IMR-90 (cell line): ENCODE measurements around the gene HLA-DMB. TPM values are rescaled to one million over a fixed set of nuclear protein-coding genes. Genes with fewer than 3 reads are reported as not detected.

Source experiments
- ATAC-seq: fragments of 200-7000 bp; cut with Tn5 transposase; 2 replicates; pipeline ENCODE4 v1.9.1; 2020; ENCODE audit warnings: low read depth, mild to moderate bottlenecking, moderate library complexity
- BruUV-seq: library from RNA; stranded (reverse); fragments of 400-500 nt; replicated peaks from 2 replicates; lab custom pipeline; 2021; lab: Mats Ljungman, UMichigan
- CTCF ChIA-PET: fragments of 300-600 bp; formaldehyde crosslinking; extraction: SDS; loops from one replicate; lab custom pipeline; 2021; ENCODE audit warnings: antibody characterized with exemption; lab: Yijun Ruan, JAX
- POLR2A ChIA-PET: fragments of 300-600 bp; sonication (Branson Sonifier 250); formaldehyde crosslinking; loops from one replicate; lab custom pipeline; 2022; ENCODE audit warnings: antibody characterized with exemption; ENCODE audit not compliant: unreplicated experiment; lab: Charles Lee
- DNase-seq: peaks from one replicate; pipeline ENCODE4 v3.0.0; 2013
- H2AFZ ChIP-seq: replicated peaks from 2 replicates; pipeline ENCODE3; 2013; ENCODE audit warnings: low read length, mild to moderate bottlenecking; ENCODE audit not compliant: poor library complexity
- H2AK5ac ChIP-seq: 2 replicates; pipeline ENCODE4 v1.6.1; 2013; ENCODE audit warnings: low read depth, low read length, inconsistent platforms
- H2AK9ac ChIP-seq: replicated peaks from 2 replicates; pipeline ENCODE3; 2013; ENCODE audit warnings: mild to moderate bottlenecking, low read depth, low read length, moderate library complexity; ENCODE audit not compliant: poor library complexity
- H2BK120ac ChIP-seq: 2 replicates; pipeline ENCODE4 v1.6.1; 2013; ENCODE audit warnings: low read depth, low read length, inconsistent platforms
- H2BK15ac ChIP-seq: 3 replicates; pipeline ENCODE4 v1.6.1; 2013; ENCODE audit warnings: low read depth, low read length, inconsistent platforms
- H2BK20ac ChIP-seq: 2 replicates; pipeline ENCODE4 v1.6.1; 2013; ENCODE audit warnings: low read depth, mild to moderate bottlenecking, inconsistent platforms, low read length, moderate library complexity
- H2BK5ac ChIP-seq: 2 replicates; pipeline ENCODE4 v1.6.1; 2013; ENCODE audit warnings: mild to moderate bottlenecking, low read depth, low read length, inconsistent platforms; ENCODE audit not compliant: poor library complexity, severe bottlenecking
- H3K14ac ChIP-seq: replicated peaks from 2 replicates; pipeline ENCODE4 v1.6.1; 2013; ENCODE audit warnings: low read depth, low read length, inconsistent platforms
- H3K18ac ChIP-seq: 2 replicates; pipeline ENCODE4 v1.6.1; 2013; ENCODE audit warnings: low read depth, low read length, control low read depth
- H3K23ac ChIP-seq: 2 replicates; pipeline ENCODE4 v1.6.1; 2013; ENCODE audit warnings: low read depth, low read length, inconsistent platforms
- H3K27ac ChIP-seq: 2 replicates; pipeline ENCODE4 v1.5.1; 2013; ENCODE audit warnings: mild to moderate bottlenecking, control low read depth, low read length; ENCODE audit not compliant: insufficient read depth
- H3K27me3 ChIP-seq: 2 replicates; pipeline ENCODE4 v1.6.1; 2013; ENCODE audit warnings: low read length; ENCODE audit not compliant: control insufficient read depth, insufficient read depth
- H3K36me3 ChIP-seq: 2 replicates; pipeline ENCODE4 v1.6.1; 2013; ENCODE audit warnings: low read length, mixed read lengths; ENCODE audit not compliant: control insufficient read depth, insufficient read depth
- H3K4ac ChIP-seq: 2 replicates; pipeline ENCODE4 v1.6.1; 2013; ENCODE audit warnings: low read depth, low read length, inconsistent platforms
- H3K4me1 ChIP-seq: 2 replicates; pipeline ENCODE4 v1.6.1; 2013; ENCODE audit warnings: low read length, mixed read lengths; ENCODE audit not compliant: control insufficient read depth, insufficient read depth
- H3K4me2 ChIP-seq: 2 replicates; pipeline ENCODE4 v1.6.1; 2013; ENCODE audit warnings: low read depth, mild to moderate bottlenecking, control low read depth, low read length, moderate library complexity
- H3K4me3 ChIP-seq: 2 replicates; pipeline ENCODE4 v1.5.1; 2013; ENCODE audit warnings: low read depth, mild to moderate bottlenecking, control low read depth, low read length, moderate library complexity; ENCODE audit not compliant: insufficient read depth
- H3K56ac ChIP-seq: 2 replicates; pipeline ENCODE4 v1.6.1; 2013; ENCODE audit warnings: low read length, inconsistent platforms; ENCODE audit not compliant: insufficient read depth; ENCODE audit errors: extremely low read depth
- H3K79me1 ChIP-seq, 2 experiments: 2 replicates each; pipeline ENCODE4 v1.6.1; 2013; ENCODE audit warnings: low read length in 2 of 2, inconsistent platforms in 1 of 2, low read depth in 1 of 2
- H3K9ac ChIP-seq: 2 replicates; pipeline ENCODE4 v1.6.1; 2013; ENCODE audit warnings: low read depth, low read length, control low read depth
- H3K9me1 ChIP-seq: 2 replicates; pipeline ENCODE4 v1.6.1; 2013; ENCODE audit warnings: low read length, inconsistent platforms; ENCODE audit not compliant: insufficient read depth
- H3K9me3 ChIP-seq: 2 replicates; pipeline ENCODE4 v1.6.1; 2013; ENCODE audit warnings: low read length; ENCODE audit not compliant: control insufficient read depth, insufficient read depth
- H4K20me1 ChIP-seq: 2 replicates; pipeline ENCODE4 v1.6.1; 2013; ENCODE audit warnings: low read length, inconsistent platforms; ENCODE audit not compliant: insufficient read depth
- H4K5ac ChIP-seq: 2 replicates; pipeline ENCODE4 v1.6.1; 2013; ENCODE audit warnings: mild to moderate bottlenecking, low read depth, low read length, control low read depth
- H4K8ac ChIP-seq, 2 experiments: 2 replicates each; pipeline ENCODE4 v1.6.1; 2013; ENCODE audit warnings: low read depth in 2 of 2, low read length in 2 of 2, control low read depth in 1 of 2, inconsistent platforms in 1 of 2
- H4K91ac ChIP-seq: 2 replicates; pipeline ENCODE4 v1.6.1; 2013; ENCODE audit warnings: low read depth, low read length, inconsistent platforms; ENCODE audit not compliant: insufficient read depth
- BHLHE40 ChIP-seq: fragments of 150-350 bp; IDR thresholded peaks from 2 replicates; pipeline ENCODE4 v1.6.1; 2016; ENCODE audit warnings: mild to moderate bottlenecking, low read depth, low read length
- MXI1 ChIP-seq: IDR thresholded peaks from 2 replicates; pipeline ENCODE4 v1.6.1; 2012; ENCODE audit warnings: low read depth, mild to moderate bottlenecking, low read length, moderate library complexity, borderline replicate concordance
- POLR2A ChIP-seq: IDR thresholded peaks from 2 replicates; pipeline ENCODE4 v1.6.1; 2012; ENCODE audit warnings: mild to moderate bottlenecking, low read depth, low read length
- RCOR1 ChIP-seq: IDR thresholded peaks from 2 replicates; pipeline ENCODE4 v1.6.1; 2012; ENCODE audit warnings: mild to moderate bottlenecking, low read length, improper control_type of control experiment; ENCODE audit not compliant: insufficient replicate concordance
- WGBS, 2 experiments: methylation state at CpG; one replicate each; pipeline versions ENCODE4 v1.1.5 to v1.1.7; 2013; ENCODE audit warnings: missing lambda C conversion rate in 2 of 2; ENCODE audit not compliant: insufficient read length in 1 of 2; ENCODE audit errors: extremely low coverage in 2 of 2; 5-methylcytosine and 5-hydroxymethylcytosine counted together
- dilution Hi-C: fragments of 300-500 bp; cut with HindIII; formaldehyde crosslinking; loops from one replicate; pipeline ENCODE4 v1.14.3; 2018; ENCODE audit warnings: low sequenced_read_pairs; ENCODE audit not compliant: unreplicated experiment
- in situ Hi-C: fragments of 300-500 bp; cut with MboI; formaldehyde crosslinking; loops from 3 replicates; pipeline ENCODE4 v1.14.3; 2019; ENCODE audit warnings: low sequenced_read_pairs, inconsistent platforms, mixed read lengths
- intact Hi-C: fragments of 100-400 bp; cut with micrococcal nuclease; formaldehyde crosslinking; loops from 2 replicates; pipeline ENCODE4 v1.10.0; 2022
- polyA plus RNA-seq, 3 experiments: library from polyadenylated mRNA; depleted of rRNA; stranded (reverse); fragments of >200 nt; gene quantifications; 2 replicates each; pipeline ENCODE4 v1.2.3, GENCODE V29; 2012; ENCODE audit warnings: low replicate concordance in 1 of 3
- total RNA-seq: library from RNA; depleted of rRNA; stranded (reverse); fragments of >200 nt; gene quantifications from 2 replicates; pipeline ENCODE4 v1.2.3, GENCODE V29; 2012

HLA-DMB gene
- total and polyA plus RNA-seq, 2 of the 4 experiments (the other 2 are of a cell fraction) = 0.18 to 0.19 TPM

DNA sequence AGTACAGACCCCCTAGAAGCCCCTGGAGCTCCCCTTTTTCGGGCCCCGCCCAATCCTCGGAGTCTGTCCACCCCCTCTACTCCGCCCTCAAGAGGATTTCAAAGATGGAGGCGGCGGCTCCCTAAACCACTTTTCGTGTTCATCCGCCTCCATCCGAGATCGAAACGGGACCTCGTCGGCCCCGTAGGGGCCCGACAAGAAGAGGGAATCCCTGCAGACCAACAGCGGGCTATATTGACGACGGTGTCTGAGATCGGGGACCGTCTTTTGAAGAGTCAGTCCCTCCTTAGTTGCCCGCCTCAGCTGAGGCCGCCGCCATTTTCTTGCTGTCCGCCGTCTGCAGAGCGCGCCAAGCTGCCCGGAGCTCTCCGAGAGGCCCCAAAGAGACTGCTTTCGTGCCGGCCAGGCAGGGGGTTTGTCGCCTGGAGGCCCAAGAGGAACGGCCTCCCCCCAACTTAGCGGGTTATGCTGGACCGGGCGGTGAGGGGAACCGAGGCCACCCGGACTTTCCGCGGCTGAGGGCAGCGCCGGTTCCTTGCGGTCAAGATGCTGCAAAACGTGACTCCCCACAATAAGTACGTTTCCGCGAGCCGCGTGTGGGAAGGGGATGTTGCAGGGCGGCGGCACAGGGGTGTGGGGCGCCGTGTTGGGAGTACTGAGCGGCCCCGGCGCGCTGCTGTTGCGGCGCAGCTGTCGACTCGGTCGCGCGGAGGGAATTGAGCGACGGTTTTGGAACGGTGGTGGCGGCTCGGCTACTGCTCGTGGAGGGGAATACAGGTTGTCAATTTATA is 31.7 kb upstream of the HLA-DMB start:
- ATAC-seq (no peak; the same call in 1 of the 2 replicates), DNase-seq (no peak)
- ChIA-PET CTCF (interaction anchor here (1.2 to 2.8 kb wide), 6 partner anchors 12 to 134 kb away, joined by 3 to 18 read pairs (median 4); partner anchors contain the start of genes HLA-DMA and TAP2), POLR2A (interaction anchor here (0.7 to 2.3 kb wide), 15 partner anchors 8 to 348 kb away, joined by 3 to 27 read pairs (median 5); partner anchors contain the start of genes HLA-DMA and TAP2)
- dilution Hi-C loops (no loop called here), intact Hi-C loops (loop anchor here (2.0 to 5.0 kb wide), 4 partner anchors 40 to 785 kb away; partner anchors contain the start of genes PSMB8, RXRB and SLC39A7), in situ Hi-C loops (loop anchor here (5.0 to 25.0 kb wide), 2 partner anchors 80 to 785 kb away; partner anchors contain the start of genes AGER, AGPAT1, GPSM3 and PBX2)
- Histone ChIP-seq H4K5ac (no peak overlapping the region), H2BK120ac (no peak overlapping the region), H3K9ac (peak overlapping the region; percentile 94), H2BK5ac (peak overlapping the region; percentile 37), H3K4me1 (peaks cover 8% of the 10 kb centered on the region), H4K20me1 (peaks cover 60% of the 10 kb centered on the region), H3K4ac (peak overlapping the region; percentile 32), H2AK5ac (peak overlapping the region; percentile 37), H3K23ac (peak overlapping the region; percentile 94), H3K27ac (peak overlapping the region; percentile 70), H4K8ac (no peak overlapping the region), H2BK20ac (no peak overlapping the region), H3K56ac (peak overlapping the region; percentile 32; the same call in 1 of the 2 replicates), H3K36me3 (peaks cover 39% of the 10 kb centered on the region), H3K79me1 (peaks cover 17 to 47% of the 10 kb centered on the region in 2 experiments), H3K4me2 (peak overlapping the region; percentile 83), H3K9me3 (no peaks in the 10 kb centered on the region), H3K9me1 (peaks cover 9% of the 10 kb centered on the region), H3K14ac (peak overlapping the region; percentile 79), H2BK15ac (no peak overlapping the region), H4K91ac (no peak overlapping the region), H2AFZ (peak overlapping the region; percentile 77), H2AK9ac (peak overlapping the region; percentile 85), H3K4me3 (peak overlapping the region; percentile 92), H3K27me3 (no peaks in the 10 kb centered on the region), H3K18ac (no peak overlapping the region)
- TF ChIP-seq BHLHE40 (peak; percentile 30; the same call in 1 of the 2 replicates), MXI1 (0 out of 2 replicates have a peak, but pooled peaks have one; percentile 3), POLR2A (peak; percentile 6; the same call in 1 of the 2 replicates), RCOR1 (no peak)
- BruUV-seq = TSS peak; percentile 40
- 2% methylated on average over 35 of the region's 70 CpGs; no CpG with 5 or more reads in 1 of the 2 experiments for WGBS, 2 experiments
